Mucosa of descending colon (tissue), 3 donors: ENCODE measurements around the gene CDC42BPB. TPM values are rescaled to one million over a fixed set of nuclear protein-coding genes. Genes with fewer than 3 reads are reported as not detected.

Source experiments
- ATAC-seq: fragments of 200-7000 bp; cut with Tn5 transposase; one replicate; pipeline ENCODE4 v1.9.1; 2020; ENCODE audit warnings: mild to moderate bottlenecking, moderate library complexity
- DNase-seq, 3 donors: peaks; one replicate each; pipeline ENCODE4 v3.0.0-alpha.2; 2020
- H3K36me3 ChIP-seq: fragments of 200-600 bp; one replicate; pipeline ENCODE4 v1.8.0; 2021; ENCODE audit warnings: low read depth, mild to moderate bottlenecking
- H3K4me1 ChIP-seq: fragments of 200-600 bp; one replicate; pipeline ENCODE4 v1.8.0; 2021; ENCODE audit warnings: low read depth, mild to moderate bottlenecking
- H3K4me3 ChIP-seq: fragments of 200-600 bp; one replicate; pipeline ENCODE4 v1.8.0; 2021; ENCODE audit warnings: mild to moderate bottlenecking
- H3K9me3 ChIP-seq: fragments of 200-600 bp; one replicate; pipeline ENCODE4 v1.8.0; 2021; ENCODE audit warnings: mild to moderate bottlenecking
- CTCF ChIP-seq: fragments of 200-600 bp; IDR thresholded peaks from one replicate; pipeline ENCODE4 v1.8.0; 2022; ENCODE audit warnings: antibody characterized with exemption, mild to moderate bottlenecking
- intact Hi-C, 2 donors: fragments of 100-400 bp; cut with DNase I in 1 of 2; cut with micrococcal nuclease in 1 of 2; formaldehyde crosslinking; loops; one replicate each; pipeline versions ENCODE4 v1.11.0 to v1.11.1; 2022; cut with DNase I, micrococcal nuclease
- total RNA-seq, 3 donors: library from RNA; stranded (reverse); fragmentation: NEBNext Ultra II Directional in 2 of 3; extraction: Animal tissue kit (Norgen Biotek cat#: 25700) in 2 of 3; gene quantifications; one replicate each; pipeline versions ENCODE4 v1.2.1 to v1.2.4, GENCODE V29; 2021 to 2023
- donor health status: DM: no; HTN: no; CAD: no; lungs with moderate emphysema.
- donor health status: DM: no; HTN: no; CAD: no.
- donor health status: DM: no; HTN: yes; CAD: no.

CDC42BPB gene
- total RNA-seq, 3 donors from 2014 or later, result 77.6 to 106 (median 84.4) TPM

GRCh38 chr14:102891111-102891510, 166.2 kb downstream of the CDC42BPB start:
- no peak for ATAC-seq
- TF ChIP-seq CTCF, result no peak
- intact Hi-C loops, result no loop called here
- no peak overlapping the region for H3K4me3 ChIP-seq
- H3K4me1 ChIP-seq, result no peaks in the 10 kb centered on the region
- no peaks in the 10 kb centered on the region for H3K9me3 ChIP-seq
- no peaks in the 10 kb centered on the region for H3K36me3 ChIP-seq
- DNase-seq, result no peak

- TF ChIP-seq CTCF, result no peak
- Histone ChIP-seq H3K36me3 (no peaks in the 10 kb centered on the region), H3K9me3 (no peaks in the 10 kb centered on the region), H3K4me3 (no peak overlapping the region), H3K4me1 (no peaks in the 10 kb centered on the region)
- ATAC-seq (no peak), DNase-seq (no peak)
- intact Hi-C loops, result no loop called here
Observed at GRCh38 chr14:102889615-102890014, 167.7 kb downstream of the CDC42BPB start.

GRCh38 chr14:102888748-102889147, 168.6 kb downstream of the CDC42BPB start:
- no peak for DNase-seq
- H3K36me3 ChIP-seq, result no peaks in the 10 kb centered on the region

GRCh38 chr14:102885737-102886447, 171.5 kb downstream of the CDC42BPB start:
- intact Hi-C loops, result no loop called here

More at GRCh38 chr14:102888748-102889147, 168.6 kb downstream of the CDC42BPB start:
- no peak overlapping the region for H3K4me3 ChIP-seq
- intact Hi-C loops, result no loop called here
- no peaks in the 10 kb centered on the region for H3K9me3 ChIP-seq
- ATAC-seq, result no peak
- no peaks in the 10 kb centered on the region for H3K4me1 ChIP-seq
- no peak for TF ChIP-seq CTCF

GRCh38 chr14:102883554-102883953, 173.8 kb downstream of the CDC42BPB start:
- no peak for TF ChIP-seq CTCF
- H3K9me3 ChIP-seq, result no peaks in the 10 kb centered on the region
- no peak for ATAC-seq
- no peaks in the 10 kb centered on the region for H3K4me1 ChIP-seq
- H3K36me3 ChIP-seq, result no peaks in the 10 kb centered on the region
- intact Hi-C loops, result no loop called here
- no peak for DNase-seq
- no peak overlapping the region for H3K4me3 ChIP-seq

More at GRCh38 chr14:102885737-102886447, 171.5 kb downstream of the CDC42BPB start:
- no peaks in the 10 kb centered on the region for H3K36me3 ChIP-seq
- no peaks in the 10 kb centered on the region for H3K9me3 ChIP-seq
- TF ChIP-seq CTCF, result no peak
- ATAC-seq, result no peak
- no peaks in the 10 kb centered on the region for H3K4me1 ChIP-seq
- H3K4me3 ChIP-seq, result no peak overlapping the region
- no peak for DNase-seq
